GM12874 (cell line): Measurements from ENCODE around the gene FGGY.

ENCODE experiments used
- CTCF ChIP-seq: IDR thresholded peaks from 2 replicates; pipeline ENCODE4 v1.5.1; 2011; ENCODE audit warnings: low read depth, mild to moderate bottlenecking, control low read depth, low read length, moderate library complexity; ENCODE audit not compliant: insufficient read depth

The FGGY gene

GRCh38 chr1:59457786-59458185 lies 160.9 kb downstream of the FGGY start:
- no peak for TF ChIP-seq CTCF

- TF ChIP-seq CTCF: no peak
Observed at GRCh38 chr1:59458884-59459283, 162.0 kb downstream of the FGGY start.

GRCh38 chr1:59468828-59469428 lies 172.0 kb downstream of the FGGY start:
- TF ChIP-seq CTCF: no peak

- TF ChIP-seq CTCF: no peak
Observed at GRCh38 chr1:59473831-59474230, 176.9 kb downstream of the FGGY start.

- TF ChIP-seq CTCF: no peak
Observed at GRCh38 chr1:59474496-59474895, 177.6 kb downstream of the FGGY start.

GRCh38 chr1:59475737-59476136 lies 178.8 kb downstream of the FGGY start:
- no peak for TF ChIP-seq CTCF

- no peak for TF ChIP-seq CTCF
Observed at GRCh38 chr1:59477286-59477685, 180.4 kb downstream of the FGGY start.
